BE2C (cell line): Measurements from ENCODE around the gene LDB2.

Source experiments
- DNase-seq: peaks from one replicate; pipeline ENCODE4 v3.0.0-alpha.2; 2020
- H3K27me3 ChIP-seq: fragments of 250-450 bp; sonication (Bioruptor Pico); 2 replicates; pipeline ENCODE4 v1.5.1; 2020; ENCODE audit warnings: mild to moderate bottlenecking
- H3K36me3 ChIP-seq: fragments of 250-450 bp; sonication (Bioruptor Pico); 2 replicates; pipeline ENCODE4 v1.5.1; 2020; ENCODE audit warnings: mild to moderate bottlenecking
- H3K4me1 ChIP-seq: fragments of 250-450 bp; sonication (Bioruptor Pico); 2 replicates; pipeline ENCODE4 v1.5.1; 2020
- H3K4me3 ChIP-seq: 2 replicates; pipeline ENCODE4 v1.5.1; 2011; ENCODE audit warnings: low read depth, low read length
- H3K9me3 ChIP-seq: fragments of 250-450 bp; sonication (Bioruptor Pico); 2 replicates; pipeline ENCODE4 v1.5.1; 2020
- TF ChIP-seq, protein P1 (sequence below): IDR thresholded peaks from 2 replicates; pipeline ENCODE4 v1.5.1; 2012; ENCODE audit warnings: mild to moderate bottlenecking, low read depth, low read length

The LDB2 gene

DNA sequence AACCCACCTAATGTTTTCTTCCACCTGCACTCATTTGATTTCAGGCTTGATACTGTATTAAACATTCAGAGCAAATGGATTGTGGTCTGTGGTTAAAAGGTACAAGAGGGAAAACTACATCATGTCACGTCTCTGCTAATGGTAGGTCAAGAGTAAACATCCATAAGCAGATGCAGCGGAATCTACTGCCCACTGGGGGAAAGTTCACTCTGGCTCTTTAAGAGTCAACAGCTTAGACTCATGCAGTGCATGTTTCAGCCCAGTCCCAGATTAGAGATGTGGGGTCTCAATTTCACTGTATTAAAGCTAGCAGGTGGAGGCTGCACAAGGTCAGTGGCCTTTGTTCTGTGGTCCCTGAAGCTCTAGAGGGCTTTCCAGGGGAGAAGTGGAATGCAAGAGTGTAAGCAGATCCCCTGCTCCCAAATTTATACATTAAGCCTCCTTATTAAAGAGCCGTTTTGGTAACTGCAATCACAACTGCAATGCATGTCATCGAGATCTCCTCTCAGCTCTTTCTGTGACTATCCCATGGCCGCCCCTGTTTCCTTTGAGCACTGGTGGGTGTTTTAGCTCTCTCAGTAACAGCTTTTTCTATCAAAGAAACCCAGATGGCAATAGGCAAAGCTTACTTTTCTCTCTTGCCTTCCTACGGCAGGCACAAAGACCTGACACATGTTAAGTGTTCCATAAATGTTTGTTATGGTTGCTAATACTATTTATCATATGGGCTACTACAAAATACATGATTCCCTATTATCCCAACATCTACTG is 53.4 kb downstream of the LDB2 start:
- no peaks in the 10 kb centered on the region for H3K27me3 ChIP-seq
- peaks cover 2% of the 10 kb centered on the region; the same call in 1 of the 2 replicates for H3K4me1 ChIP-seq
- TF ChIP-seq, protein P1, sequence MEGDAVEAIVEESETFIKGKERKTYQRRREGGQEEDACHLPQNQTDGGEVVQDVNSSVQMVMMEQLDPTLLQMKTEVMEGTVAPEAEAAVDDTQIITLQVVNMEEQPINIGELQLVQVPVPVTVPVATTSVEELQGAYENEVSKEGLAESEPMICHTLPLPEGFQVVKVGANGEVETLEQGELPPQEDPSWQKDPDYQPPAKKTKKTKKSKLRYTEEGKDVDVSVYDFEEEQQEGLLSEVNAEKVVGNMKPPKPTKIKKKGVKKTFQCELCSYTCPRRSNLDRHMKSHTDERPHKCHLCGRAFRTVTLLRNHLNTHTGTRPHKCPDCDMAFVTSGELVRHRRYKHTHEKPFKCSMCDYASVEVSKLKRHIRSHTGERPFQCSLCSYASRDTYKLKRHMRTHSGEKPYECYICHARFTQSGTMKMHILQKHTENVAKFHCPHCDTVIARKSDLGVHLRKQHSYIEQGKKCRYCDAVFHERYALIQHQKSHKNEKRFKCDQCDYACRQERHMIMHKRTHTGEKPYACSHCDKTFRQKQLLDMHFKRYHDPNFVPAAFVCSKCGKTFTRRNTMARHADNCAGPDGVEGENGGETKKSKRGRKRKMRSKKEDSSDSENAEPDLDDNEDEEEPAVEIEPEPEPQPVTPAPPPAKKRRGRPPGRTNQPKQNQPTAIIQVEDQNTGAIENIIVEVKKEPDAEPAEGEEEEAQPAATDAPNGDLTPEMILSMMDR, result no peak
- no peaks in the 10 kb centered on the region for H3K9me3 ChIP-seq
- DNase-seq, result no peak
- no peak overlapping the region for H3K4me3 ChIP-seq
- H3K36me3 ChIP-seq, result no peaks in the 10 kb centered on the region

DNA sequence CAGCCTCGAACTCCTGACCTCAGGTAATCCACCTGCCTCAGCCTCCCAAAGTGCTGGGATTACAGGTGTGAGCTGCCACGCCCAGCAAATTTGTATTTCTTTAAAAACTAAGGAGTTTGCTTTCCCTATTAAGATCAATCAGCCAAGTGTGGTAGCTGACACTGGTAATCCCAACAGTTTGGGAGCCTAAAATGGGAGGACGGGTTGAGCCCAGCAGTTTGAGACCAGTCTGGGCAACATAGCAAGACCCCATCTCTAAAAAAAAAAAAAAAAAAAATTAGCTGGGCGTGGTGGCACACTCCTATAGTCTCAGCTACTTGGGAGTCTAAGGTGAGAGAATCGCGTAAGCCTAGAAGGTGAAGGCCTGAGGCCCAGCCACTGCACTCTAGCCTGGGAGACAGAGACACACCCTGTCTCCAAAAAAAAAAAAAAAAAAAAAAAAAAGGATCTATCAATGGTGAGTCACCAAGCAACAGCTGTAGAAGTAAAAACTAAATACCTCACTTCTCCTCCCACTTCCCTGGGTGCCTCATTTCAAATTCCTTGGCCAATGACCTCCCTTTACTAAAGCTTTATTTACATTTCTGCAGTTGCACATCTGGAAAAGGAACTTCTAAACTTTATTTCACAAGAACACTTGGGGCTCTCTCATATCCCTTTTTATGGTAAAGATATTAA is 54.5 kb downstream of the LDB2 start:
- no peak for DNase-seq
- TF ChIP-seq, protein P1, result no peak
- Histone ChIP-seq H3K4me3 (no peak overlapping the region), H3K4me1 (peaks cover 2% of the 10 kb centered on the region; the same call in 1 of the 2 replicates), H3K36me3 (no peaks in the 10 kb centered on the region), H3K9me3 (no peaks in the 10 kb centered on the region), H3K27me3 (no peaks in the 10 kb centered on the region)

DNA sequence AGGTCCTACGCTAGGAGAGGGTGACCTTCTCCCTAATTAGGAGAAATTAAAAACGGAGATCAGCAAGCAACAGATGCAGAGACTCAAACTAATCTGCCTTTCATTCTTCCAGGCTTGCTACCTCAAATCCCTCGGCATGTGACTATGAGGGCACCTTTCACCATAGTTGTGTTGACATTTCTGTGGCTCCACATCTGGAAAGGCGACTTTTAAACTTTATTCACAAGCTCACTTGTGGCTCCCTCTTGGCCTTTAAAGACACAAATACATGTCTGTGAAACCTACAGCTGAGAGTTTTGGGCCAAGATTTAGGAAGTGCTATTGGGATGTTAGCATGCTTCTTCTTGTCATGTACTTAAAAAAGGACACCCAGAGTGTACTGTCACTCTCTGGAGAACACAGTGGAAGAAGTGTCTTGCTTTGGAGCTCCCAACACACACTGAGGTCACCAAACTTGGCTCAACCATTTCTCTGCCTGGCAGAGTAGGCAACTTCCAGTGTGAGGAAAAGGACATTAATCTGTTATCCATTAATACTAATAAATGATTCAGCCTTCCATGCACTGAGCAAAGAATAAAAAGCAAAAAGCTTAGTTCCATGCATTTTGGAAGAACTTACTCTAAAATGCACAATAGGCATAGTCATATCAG is 60.1 kb downstream of the LDB2 start:
- DNase-seq, result no peak
- H3K9me3 ChIP-seq, result no peaks in the 10 kb centered on the region
- no peak overlapping the region for H3K4me3 ChIP-seq
- H3K27me3 ChIP-seq, result no peaks in the 10 kb centered on the region
- H3K36me3 ChIP-seq, result no peaks in the 10 kb centered on the region
- no peaks in the 10 kb centered on the region for H3K4me1 ChIP-seq
- TF ChIP-seq, protein P1, result no peak

DNA sequence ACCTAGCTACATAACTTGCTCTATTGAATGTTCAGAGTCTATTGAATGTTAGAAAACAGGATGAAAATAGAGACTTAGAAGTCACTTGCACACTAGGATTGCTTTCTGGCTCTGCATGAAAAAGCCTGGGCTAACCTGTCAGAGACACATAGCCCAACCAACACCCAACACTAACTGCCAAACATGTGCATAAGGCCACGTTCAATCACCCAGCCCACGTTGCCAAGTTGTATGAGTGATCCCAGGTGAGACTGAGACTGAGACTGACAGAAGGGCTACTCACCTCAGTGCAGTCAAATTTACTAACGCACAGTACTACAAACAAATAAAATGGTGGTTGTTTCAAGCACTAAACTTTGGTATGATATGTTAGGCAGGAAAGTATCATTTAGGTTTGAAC is 61.0 kb downstream of the LDB2 start:
- Histone ChIP-seq H3K9me3 (no peaks in the 10 kb centered on the region), H3K36me3 (no peaks in the 10 kb centered on the region), H3K4me1 (no peaks in the 10 kb centered on the region), H3K4me3 (no peak overlapping the region), H3K27me3 (no peaks in the 10 kb centered on the region)
- TF ChIP-seq, protein P1, result no peak
- no peak for DNase-seq

DNA sequence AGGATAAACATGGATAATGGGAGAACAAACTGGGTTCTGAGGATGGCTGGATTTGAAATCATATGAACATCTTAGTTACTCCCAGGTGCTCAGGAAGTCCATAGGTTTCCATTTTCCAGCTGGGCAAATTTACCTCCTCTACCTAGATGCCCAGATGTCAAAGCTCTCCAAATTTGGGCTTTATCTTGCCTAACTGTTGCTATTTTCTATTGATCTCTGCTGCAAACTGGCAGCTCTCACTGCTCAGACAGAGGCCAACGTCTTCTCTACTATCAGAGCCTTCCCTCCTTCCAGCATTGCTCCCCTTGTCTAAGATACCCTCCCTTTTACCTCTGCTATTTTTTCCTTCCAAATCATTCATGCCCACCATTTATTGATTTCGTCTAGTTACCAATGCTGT is 62.1 kb downstream of the LDB2 start:
- TF ChIP-seq, protein P1, result no peak
- H3K4me3 ChIP-seq, result no peak overlapping the region
- DNase-seq, result no peak
- H3K9me3 ChIP-seq, result no peaks in the 10 kb centered on the region
- no peaks in the 10 kb centered on the region for H3K4me1 ChIP-seq
- H3K27me3 ChIP-seq, result no peaks in the 10 kb centered on the region
- H3K36me3 ChIP-seq, result no peaks in the 10 kb centered on the region
